Tibial nerve (tissue), 4 donors: Measurements from ENCODE around the gene SLC15A4.

Experiments
- CTCF ChIP-seq, 5 experiments: fragments of 200-600 bp in 3 of 5; fragments of 450-650 bp in 2 of 5; sonication (generic) in 3 of 5; IDR thresholded peaks; one replicate each; pipeline ENCODE4 v1.5.1; 2016 to 2019; ENCODE audit warnings: antibody characterized with exemption in 5 of 5, mild to moderate bottlenecking in 3 of 5, moderate library complexity in 2 of 5
- EP300 ChIP-seq, 2 donors: sonication (generic); formaldehyde crosslinking; IDR thresholded peaks; one replicate each; pipeline ENCODE4 v1.6.1; 2017; ENCODE audit warnings: antibody characterized with exemption in 2 of 2, mild to moderate bottlenecking in 1 of 2
- POLR2A ChIP-seq, 2 donors: fragments of 450-650 bp; IDR thresholded peaks; one replicate each; pipeline ENCODE4 v1.6.1; 2017; ENCODE audit warnings: antibody characterized with exemption in 2 of 2, mild to moderate bottlenecking in 2 of 2, moderate library complexity in 2 of 2

GRCh38 chr12:128771681-128772080 is 52.1 kb downstream of the SLC15A4 start:
- no peak for TF ChIP-seq CTCF (IDR thresholded peaks at IDR 0.05)
- no peak for TF ChIP-seq POLR2A (IDR thresholded peaks at IDR 0.05)
- TF ChIP-seq EP300 (IDR thresholded peaks at IDR 0.05): no peak
